Stimulated activated CD8-positive, alpha-beta memory T cell treated with anti-CD3 and anti-CD28 coated beads, Interleukin-2, amount 100 ng/mL, for 1 hour (primary cell): ENCODE measurements around the gene CRTC3.
"Not testable (repeated sequence)": the region's sequence is repeated elsewhere in the genome, so short reads cannot be mapped to it uniquely, and the experiment has no call there.

Source experiments
- DNase-seq, 2 donors: peaks; one replicate each; pipeline ENCODE4 v3.0.0-alpha.2; 2020; ENCODE audit warnings: low read depth in 2 of 2

CRTC3 gene

DNA sequence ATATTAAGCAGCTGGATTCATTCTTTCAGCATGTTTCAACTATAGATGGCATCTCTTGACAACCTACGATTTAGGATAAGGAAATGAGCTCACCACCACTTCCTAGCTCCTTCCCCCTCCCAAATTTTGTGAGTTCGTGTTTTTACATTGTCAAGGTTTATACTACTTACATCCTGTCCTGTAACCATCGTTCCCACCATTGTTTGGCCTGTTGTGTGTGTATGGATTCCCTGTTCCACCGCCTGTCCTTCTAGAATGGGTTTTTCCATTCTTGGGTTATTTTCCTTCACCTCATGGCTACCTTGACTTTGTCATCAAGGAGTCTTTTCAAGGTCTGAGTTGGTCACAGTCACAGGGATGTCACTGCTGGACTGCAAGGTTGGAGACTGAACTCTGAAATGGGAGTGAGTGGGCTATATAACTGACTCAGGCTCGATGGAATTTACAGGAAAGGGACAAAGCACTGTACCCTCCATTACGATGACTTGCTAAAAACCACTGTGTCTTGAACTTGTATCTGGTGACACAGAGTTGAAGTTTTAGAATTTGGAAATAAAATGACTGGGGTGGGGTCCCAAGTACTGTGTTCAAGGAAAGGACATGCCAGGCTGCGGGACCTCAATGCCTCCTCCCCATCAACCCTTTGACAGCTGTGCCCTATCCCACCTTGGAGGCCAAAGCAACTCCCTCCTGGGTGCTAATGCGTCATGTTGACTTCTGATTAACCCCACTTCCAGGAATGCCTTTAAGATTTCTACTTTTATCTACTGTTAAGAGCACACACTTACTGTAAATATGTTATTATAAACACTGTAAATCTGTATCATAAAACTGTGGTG, 120.6 kb downstream of the CRTC3 start:
- no peak for DNase-seq

DNA sequence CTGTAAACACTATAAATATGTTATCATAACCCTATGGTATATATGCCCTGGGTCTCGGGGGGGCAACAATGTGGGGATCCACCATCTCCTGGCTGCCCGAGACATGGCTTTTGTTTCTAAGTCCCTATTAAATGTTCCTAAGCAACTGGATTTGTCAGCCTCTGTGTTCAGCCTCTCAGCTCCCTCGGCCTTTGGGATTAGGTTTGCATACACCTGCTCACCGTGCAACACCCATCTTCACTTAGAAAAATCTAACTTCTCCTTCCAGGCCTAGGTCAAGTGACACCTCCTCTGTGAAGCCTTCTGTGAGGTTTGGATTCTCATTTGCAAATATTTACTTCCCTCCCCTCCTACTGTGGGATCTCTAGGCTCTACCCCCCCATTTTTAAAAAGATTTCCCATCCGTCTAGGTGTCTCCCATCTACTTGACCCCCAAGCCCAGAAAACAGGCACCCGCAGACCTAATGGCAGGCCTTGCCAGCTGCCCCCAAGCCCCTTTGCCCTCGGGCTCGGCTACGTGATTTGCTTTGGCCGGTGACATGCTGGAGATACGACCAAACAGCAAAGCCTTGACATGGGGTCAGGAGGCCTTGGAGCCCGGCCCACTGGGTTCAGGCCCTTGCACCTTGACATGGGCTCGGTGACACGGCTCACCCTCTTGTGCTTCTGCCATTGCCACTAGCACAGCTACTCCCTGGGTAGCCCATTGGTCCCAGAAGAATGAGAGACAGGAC, 121.4 kb downstream of the CRTC3 start:
- DNase-seq: no peak

GRCh38 chr15:90654233-90655136, 124.8 kb downstream of the CRTC3 start:
- DNase-seq: no peak

- DNase-seq: peak; percentile 27 to 55
These were observed 127.9 kb downstream of the CRTC3 start for GRCh38 chr15:90657520-90658172.

DNA sequence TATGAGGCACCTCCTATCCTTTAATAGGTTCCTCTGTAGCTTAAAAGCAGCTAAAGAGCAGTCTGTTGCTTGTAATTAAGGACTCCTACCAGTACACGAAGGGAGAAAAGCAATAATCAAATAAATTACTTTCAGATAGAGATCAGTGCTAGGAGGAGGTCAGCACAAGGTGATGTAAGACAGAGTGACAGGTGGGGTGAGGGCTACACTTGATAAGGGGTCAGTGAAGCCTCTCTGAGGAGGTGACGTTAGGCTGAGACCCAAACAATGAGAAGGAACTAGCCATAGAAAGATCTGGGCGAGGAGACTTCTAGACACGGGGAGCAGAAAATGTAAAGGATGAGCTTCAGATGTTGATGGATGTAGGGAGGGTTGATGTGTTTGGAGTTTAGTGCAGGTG, 129.8 kb downstream of the CRTC3 start:
- DNase-seq: no peak

GRCh38 chr15:90660195-90660998, 130.7 kb downstream of the CRTC3 start:
- peak; percentile 36 to 50 for DNase-seq

DNA sequence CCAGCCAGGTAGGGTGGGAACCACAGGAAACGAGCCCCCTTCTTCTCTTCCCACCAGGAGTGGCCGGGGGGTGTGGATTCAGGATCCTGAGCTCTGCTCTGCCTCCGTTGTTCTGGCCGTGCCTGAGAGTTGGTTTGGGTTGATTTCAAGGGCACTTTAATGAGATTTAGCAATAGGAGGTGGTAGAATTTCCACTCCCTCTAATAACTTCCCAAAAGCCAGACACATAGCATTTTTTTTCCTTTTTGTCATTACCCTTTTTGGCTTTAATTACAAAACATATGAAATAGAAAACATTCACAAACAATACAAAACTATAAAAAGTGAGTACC, 131.2 kb downstream of the CRTC3 start:
- not testable (repeated sequence) for DNase-seq

GRCh38 chr15:90664081-90664461, 134.3 kb downstream of the CRTC3 start:
- not testable (repeated sequence) for DNase-seq

DNA sequence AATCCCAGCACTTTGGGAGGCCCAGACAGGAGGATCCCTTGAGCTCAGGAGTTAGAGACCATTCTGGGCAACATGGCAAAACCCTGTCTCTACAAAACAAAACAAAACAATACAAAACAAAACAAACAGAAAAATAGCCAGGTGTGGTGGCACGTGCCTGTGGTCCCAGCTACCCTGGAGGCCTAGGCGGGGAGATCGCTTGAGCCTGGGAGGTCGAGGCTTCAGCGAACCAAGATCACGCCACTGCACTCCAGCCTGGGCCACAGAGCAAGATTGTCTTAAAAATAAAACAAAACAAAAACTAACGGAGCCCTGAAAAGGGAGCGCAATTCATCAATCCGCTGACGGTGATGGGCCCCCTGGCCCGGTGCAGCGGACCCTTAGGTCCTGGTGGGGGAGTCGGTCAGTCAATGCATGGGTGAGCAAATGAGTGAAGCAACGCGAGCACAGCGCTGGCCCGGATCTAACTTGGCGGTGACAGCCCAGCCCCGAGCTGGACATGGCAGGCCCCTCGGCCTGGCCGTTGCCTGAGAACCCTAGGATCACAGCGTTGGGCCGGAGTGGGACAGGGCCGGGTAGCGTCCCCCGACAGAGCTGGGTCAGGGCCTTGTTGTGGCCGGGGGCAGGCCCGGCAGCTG, 135.0 kb downstream of the CRTC3 start:
- no peak for DNase-seq

GRCh38 chr15:90665288-90666134, 135.8 kb downstream of the CRTC3 start:
- DNase-seq: no peak

DNA sequence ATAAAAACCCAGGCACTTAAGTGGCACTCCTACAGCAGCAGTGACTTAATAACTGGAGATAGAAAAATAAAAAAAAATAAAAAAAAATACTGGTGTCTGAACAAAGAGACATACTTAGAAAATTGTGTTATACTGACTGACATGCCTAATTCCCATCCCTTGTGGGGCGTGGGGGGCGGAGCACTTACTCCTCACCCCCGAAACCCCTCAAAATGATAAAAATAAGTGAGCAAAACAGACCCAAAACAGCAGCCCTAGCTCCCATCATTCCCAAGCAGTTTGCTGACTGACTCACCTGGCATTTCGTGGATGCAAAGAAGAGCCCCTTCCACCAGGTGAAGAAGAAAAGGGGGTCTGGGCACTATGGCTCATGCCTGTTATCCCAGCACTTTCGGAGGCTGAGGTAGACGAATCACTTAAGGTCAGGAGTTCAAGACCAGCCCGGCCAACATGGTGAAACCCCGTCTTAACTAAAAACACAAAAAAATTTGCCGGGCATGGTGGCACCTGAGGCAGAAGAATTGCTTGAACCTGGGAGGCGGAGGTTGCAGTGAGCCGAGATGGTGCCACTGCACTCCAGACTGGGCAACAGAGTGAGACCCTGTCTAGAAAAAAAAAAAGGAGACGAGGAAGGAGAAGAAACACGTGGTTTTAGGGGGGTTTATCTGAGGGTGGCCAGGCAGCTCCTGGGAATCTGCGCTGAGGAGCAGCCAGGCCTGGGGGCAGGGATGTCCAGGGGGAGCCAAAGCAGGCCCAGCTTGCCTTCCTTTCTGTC, 136.6 kb downstream of the CRTC3 start:
- DNase-seq: no peak

GRCh38 chr15:90667073-90667754, 137.5 kb downstream of the CRTC3 start:
- no peak for DNase-seq

- DNase-seq: not testable (repeated sequence)
These were observed 138.1 kb downstream of the CRTC3 start for GRCh38 chr15:90667755-90668345.

DNA sequence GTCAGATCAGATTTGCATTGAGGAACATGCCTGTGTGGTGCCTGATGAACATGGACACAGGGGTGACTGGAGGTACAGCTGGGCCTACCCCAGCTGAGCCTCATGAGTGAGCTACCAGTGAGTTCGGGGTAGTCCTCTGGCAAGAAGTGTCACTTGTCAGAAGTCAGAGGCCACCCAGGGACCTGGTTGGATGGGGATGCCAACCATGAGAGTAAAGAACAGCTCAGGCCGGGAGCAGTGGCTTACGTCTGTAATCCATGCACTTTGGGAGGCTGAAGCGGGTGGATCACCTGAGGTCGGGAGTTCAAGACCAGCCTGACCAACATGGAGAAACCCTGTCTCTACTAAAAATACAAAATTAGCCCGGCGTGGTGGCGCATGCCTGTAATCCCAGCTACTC, 140.9 kb downstream of the CRTC3 start:
- not testable (repeated sequence) for DNase-seq

GRCh38 chr15:90671216-90671615, 141.5 kb downstream of the CRTC3 start:
- no peak for DNase-seq

DNA sequence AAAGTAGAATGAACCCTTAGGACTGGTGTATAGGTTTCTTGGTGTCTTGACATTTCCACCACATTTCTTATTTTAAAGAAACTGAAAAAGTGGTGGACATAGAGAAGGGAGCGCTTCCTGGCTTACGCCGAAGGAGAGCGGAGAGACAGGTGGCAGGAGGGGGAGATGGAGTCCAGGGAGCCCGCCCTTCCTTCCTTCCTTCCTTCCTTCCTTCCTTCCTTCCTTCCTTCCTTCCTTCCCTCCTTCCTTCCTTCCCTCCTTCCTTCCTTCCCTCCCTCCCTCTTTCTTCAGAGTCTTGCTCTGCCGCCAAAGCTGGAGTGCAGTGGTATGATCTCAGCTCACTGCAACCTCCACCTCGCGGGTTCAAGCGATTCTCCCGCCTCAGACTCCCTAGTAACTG, 143.6 kb downstream of the CRTC3 start:
- DNase-seq: not testable (repeated sequence)

DNA sequence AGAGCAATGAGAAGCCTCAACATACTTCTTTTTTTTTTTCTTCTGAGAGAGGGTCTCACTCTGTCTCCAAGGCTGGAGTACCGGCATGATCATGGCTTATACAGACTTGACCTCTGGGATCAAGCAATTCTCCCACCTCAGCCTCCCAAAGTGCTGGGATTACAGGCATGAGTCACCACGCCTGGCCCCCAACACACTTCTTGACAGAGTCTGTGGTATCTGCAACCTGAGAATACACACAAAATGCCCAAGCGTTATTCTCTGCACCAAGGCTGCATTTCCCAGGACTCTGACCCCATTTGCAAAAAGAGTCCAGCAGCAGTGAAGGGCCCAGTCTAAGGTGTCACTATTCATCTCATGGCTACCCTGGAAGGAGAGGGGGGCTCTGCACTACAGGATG, 144.8 kb downstream of the CRTC3 start:
- no peak for DNase-seq

DNA sequence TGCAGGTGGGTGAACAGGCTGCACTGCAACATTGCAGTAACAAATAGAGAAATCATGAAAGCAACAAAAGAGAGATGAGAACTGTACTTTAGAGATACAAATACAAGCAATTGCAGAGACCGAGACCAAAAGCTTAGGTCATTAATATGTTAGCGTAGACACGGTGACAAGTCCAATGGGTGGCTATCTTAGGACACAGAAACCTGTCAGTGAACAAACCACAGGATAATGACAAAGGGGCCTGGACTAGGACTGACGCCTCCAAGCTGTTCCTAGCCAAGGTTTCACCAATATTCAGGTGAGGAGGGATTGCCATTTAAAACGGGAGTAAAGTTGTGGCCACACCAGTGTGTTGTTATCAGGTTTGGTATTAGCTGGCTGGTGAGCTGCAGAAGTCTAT, 145.7 kb downstream of the CRTC3 start:
- no peak for DNase-seq
